Ureter (tissue), 1 donor: ENCODE data around the gene SIK3. TPM values are rescaled to one million over a fixed set of nuclear protein-coding genes. Genes with fewer than 3 reads are reported as not detected.
"Not testable (repeated sequence)": the region's sequence is repeated elsewhere in the genome, so short reads cannot be mapped to it uniquely, and the experiment has no call there.

ENCODE experiments used
- DNase-seq: peaks from one replicate; pipeline ENCODE4 v3.0.0-alpha.2; 2020; ENCODE audit warnings: low spot score
- total RNA-seq: library from RNA; stranded (reverse); gene quantifications from one replicate; pipeline ENCODE4 v1.2.4, GENCODE V29; 2023
- donor health status: DM: yes; HTN: yes; CAD: no.

Gene SIK3
- total RNA-seq, 1 donor from 2014 or later = 56.5 TPM

DNA sequence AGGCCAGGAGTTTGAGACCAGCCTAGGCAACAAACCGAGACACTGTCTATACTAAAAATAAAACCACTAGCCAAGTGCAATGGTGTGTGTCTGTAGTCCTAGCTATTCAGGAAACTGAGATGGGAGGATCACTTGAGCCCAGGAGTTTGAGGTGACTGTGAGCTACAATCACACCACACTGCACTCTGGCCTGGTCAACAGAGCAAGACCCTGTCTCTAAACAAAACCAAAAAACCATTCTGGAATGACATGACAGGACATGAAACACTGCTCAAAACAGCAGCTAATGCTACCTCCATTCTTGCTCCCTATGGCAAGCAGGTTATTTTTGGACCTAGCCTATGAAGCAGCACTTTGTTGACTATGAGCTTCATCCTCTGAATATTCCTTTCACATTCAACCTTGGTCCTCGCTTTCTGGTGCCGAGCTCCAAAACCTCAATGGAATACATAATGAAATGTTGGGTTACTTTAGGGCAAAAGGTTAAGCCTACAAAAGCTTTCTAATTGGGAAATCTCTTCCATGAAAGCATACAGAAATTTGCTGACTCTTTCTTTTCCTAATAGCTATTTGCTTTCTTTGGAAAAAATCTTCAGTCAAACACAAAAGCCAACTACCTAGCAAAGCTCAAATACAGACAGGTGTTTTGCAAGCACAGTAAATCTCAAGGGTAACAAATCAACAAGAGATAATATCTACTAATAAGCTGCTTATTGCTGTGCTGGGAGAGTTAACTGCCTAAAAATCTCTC lies 21.1 kb downstream of the SIK3 start:
- DNase-seq = no peak

DNA sequence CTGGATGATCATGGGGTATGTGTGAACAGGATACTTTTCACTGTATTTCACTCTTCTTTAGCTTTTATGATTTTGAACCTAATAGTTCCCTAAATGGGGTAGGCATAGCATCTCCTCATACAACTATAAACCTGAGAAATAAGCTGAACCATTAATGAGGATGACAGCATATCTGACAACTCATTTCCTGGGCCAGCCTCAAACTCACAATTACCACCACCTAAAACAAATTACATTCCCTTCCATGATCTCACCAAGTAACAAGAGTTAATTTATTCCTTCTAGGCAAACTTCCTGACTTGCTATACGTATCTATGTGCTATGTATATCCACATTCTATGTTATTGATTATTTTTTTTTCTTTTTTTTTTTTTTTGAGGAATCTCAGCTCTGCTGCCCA lies 23.0 kb downstream of the SIK3 start:
- DNase-seq = no peak

DNA sequence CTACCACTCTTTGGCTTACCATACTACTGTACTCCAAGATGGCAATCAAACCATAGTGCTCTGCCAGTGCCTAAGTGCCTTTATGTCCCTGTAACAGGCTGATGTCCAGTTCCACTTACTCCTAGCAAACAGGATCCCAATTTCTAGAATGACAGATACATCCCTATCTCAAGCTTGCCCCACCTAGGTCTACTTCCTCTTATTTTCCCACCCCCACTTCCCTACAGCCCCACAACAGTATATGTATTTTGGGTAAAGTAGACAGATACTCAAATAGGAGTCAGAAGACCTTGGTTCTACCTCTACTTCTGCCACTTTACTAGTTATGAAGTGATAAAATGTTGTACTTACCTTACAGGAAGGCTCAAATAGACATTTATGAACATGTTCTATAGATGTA lies 24.1 kb downstream of the SIK3 start:
- DNase-seq = no peak

DNA sequence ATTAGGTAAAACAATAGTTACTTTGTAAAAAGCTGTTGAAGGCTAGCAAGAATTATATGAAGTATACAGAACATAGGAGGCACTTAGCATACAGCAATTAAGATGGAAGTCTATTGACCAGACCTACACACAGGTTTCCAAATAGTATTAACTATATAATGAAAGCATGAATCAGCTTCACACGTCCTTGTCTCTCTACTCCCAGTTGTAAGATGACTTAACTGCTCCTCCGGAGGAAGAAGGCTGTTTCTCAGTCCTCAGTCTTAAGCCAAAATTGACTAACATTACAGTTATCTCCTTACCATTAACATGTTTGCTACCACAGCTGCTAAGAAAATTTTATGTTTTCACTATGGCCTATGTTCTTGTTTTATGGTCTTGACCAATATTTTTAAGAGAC lies 24.7 kb downstream of the SIK3 start:
- no peak for DNase-seq

DNA sequence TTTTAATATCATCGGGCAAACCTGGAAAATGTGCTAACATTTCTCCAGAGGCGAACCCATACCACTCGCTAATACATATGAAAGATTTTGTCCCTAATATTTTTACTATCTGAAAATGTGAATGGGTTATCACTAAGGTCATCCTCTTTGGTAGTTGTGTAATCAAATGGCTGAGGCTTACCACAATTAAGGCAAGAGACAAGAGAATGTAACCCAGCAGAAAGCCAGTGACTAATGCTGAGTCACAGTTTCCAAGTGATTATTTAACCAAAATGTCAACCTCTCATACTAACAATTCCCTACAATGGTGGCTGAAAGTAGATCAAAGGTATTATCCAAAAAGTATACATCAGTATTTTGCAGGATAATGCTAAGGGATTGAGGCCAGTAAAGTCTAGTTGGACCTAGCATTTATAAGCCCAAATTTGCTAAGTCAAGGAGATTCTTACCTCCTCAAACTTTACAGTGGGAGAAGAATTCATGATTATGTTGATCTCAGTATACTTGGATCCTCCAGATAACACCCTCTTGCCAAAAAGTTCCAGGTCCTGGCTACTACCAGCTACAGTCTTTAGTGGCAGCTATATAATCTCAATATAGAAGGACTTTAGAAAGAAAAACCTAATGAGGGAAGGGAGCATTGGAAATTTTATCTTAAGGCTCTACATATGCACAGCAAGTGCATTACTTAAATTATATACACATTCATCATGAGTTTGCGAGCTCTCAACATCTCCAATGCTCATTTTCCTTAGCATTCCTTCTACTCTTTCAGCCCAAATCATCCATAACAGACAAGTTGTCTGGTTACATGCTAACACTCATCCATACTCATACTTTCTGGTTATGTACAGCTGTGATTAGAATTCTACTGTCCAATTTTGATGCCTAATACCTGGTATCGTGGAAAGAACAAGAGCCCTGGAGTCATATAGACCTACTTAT lies 25.4 kb downstream of the SIK3 start:
- DNase-seq = no peak

DNA sequence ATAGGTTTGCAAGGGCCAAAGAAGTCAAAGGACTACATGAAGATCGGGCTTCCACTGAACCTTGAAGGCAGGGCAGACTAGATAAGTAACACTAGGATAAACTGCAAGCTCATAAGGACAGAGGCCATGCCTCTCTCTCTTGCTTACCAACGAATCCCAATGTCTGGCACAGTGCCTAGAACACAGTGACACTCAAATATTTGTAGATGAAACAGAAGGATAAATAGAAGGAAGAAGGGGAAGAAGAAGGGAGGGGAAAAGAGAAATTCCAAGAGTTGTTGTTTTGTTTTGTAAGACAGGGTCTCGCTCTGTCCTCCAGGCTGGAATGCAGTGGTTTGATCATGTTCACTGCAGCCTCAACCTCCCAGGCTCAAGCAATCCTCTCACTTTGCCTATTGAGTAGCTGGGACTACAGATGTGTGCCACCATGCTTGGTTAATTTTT lies 26.9 kb downstream of the SIK3 start:
- no peak for DNase-seq

DNA sequence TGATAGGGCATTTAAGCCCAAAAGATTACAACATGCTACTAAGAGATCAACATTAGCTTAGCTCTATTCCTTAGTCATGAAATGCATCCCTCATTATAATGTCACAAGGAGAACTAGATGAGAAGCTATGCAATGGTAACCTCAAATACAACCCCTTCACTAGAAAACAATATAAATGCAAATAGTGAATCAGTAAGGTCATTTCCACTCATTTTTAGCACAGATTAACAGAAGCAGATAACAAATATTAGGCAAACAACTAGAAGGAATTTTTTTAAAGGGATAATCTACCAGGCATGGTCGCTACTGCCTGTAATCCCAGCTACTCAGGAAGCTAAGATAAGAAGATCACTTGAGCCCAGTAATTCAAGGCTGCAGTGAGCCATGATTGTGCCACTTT lies 28.2 kb downstream of the SIK3 start:
- DNase-seq = no peak

DNA sequence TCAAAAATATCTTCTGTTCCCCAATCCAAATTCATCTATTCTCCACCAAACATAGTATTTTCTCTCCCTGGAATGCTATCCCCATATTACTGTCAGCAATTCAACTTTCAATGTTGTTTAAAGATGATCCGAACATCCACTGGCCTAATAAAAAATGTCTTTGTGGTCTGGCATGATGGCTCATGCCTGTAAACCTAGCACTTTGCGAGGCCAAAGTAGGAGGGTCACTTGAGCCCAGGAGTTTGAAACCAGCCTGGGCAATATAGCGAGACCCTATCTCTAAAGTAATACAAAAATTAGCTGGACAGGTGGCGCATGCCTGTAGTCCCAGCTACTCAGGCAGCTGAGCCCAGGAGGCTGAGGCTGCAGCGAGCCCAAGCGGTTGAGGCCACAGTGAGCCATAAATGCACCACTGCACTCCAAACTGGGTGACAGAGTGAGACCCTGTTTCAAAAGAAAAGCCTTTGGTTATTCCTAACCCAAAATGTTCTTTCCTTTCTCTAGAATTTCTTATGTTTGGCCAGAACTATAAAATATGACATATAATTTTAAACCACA lies 29.8 kb downstream of the SIK3 start:
- no peak for DNase-seq

DNA sequence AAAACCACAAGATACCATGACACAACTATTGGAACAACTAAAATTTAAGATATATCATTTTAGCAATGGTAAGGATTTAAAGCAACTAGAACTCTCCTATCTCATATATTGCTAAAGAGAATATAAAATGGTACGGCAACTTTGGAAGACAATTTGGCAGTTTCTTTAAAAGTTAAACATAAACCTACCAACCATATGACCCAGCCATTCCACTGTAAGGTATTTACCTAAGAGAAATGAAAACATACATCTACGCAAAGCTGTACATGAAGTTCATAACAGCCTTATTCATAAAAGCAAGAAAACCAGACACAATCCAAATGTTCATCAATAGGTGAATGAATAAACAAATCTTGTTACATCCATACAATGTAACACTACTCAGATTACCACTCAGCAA lies 31.3 kb downstream of the SIK3 start:
- no peak for DNase-seq

DNA sequence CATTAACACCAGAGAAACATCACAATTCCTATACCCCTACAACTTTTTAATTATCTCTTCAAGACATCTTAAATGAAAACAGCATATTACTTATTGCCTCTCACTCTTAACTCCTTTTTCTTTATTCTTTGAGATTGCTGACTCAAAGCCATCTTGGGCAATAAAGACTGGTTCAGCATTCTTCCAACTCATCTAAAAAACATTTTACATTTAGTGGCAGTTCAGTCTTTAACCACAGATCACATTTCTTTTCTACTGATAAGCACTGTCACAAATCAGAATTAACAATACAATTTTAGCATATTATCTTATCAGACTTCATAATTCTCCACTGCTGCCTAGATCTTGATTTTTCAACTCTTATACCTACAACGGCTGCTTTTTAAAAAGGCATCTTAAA lies 34.0 kb downstream of the SIK3 start:
- DNase-seq = no peak

DNA sequence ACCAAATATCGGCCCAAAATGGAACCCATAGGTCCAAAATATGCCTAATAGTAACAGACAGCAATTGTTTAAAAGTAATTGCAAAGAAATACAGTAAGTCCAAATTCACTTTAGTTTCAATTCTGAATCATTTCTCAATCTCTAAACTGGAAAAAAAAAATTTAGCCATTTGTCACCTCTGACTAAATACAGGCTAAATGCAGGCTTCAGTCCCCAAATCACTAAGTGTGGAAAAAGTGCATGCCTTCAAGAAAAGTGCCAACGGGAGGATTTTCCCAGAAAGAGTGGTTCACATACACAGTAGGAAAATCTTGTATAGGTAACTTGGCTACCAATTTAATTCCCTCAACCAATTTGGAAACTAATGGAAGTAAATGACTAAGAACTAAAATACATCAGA lies 35.7 kb downstream of the SIK3 start:
- DNase-seq = no peak

DNA sequence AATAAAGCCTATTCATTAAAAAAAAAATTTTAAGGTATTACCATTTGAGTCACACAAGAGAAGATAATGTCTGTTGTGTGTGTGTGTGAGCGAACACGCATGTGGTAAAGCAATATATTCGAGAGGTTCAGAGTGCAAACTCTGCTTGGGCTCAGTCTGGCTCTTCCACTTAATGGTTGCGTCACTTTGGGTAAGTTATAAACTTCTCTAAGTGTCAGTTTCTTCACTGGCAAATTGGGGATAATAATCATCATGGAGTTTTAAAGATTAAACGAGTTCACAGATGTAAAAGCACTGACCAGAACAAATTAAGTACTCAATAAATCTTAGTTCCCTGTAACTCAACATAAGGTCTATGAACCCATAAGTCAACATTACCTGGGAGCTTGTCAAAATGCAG lies 37.0 kb downstream of the SIK3 start:
- DNase-seq = no peak

DNA sequence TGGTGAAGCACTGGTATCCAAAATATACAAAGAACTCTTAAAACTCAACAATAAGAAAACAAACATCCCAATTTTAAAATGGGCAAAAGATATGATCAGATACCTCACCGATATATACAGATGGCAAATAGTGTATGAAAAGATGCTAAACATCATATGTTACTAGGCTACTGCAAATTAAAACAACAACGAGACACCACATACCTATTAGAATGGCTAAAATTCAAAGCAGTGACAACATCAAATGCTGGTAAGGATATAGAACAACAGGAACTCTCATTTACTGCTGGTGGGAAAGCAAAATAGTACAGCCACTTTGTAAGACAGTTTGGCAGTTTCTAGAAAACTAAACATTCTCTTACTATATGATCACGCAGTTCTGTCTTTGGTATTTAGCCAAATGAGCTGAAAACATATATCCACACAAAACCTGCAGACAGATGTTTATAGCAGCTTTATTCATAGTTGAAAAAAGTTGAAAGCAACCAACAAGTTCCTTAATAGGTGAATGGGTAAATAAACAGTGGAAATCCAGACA lies 38.5 kb downstream of the SIK3 start:
- no peak for DNase-seq

DNA sequence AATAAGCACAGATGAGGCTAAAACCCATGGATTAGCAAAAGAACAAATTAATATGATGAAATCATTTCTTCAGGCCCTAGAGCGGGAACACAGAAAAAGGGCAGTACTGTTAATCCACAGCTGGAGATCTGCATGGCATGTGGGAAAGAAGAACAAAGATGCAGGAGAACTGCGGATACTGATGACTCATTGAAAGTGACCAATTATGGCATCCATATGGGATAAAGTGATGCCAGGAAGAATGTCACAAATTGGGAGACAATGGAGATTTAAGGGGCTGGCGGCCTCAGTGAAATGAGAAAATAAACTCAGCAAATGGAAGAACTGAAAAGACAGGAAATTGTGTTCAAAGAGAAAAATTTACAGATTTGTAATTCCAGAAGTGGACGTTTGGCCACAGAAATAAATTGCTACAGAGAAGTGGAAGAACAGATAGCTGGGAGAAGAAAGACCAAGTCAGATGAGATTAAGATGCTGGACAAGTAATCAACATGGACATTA lies 39.4 kb downstream of the SIK3 start:
- no peak for DNase-seq

DNA sequence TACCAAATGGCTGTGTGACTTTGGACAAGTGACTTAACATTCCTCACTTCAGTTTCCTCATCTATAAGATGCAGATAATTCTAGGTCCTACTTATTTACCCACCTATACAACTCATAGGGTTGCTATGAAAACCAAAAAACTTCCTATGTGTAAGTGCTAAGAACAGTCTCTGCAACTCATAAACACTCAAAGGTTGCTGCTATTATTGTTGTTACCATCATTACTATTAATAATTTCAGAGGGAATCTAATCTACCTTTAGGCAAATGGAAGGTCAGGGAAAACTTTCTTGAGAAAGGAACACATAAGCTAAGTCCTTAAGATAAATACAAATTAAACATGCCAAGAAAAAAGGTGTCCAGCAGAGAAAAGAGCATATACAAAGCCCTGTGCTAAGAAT lies 40.5 kb downstream of the SIK3 start:
- no peak for DNase-seq

DNA sequence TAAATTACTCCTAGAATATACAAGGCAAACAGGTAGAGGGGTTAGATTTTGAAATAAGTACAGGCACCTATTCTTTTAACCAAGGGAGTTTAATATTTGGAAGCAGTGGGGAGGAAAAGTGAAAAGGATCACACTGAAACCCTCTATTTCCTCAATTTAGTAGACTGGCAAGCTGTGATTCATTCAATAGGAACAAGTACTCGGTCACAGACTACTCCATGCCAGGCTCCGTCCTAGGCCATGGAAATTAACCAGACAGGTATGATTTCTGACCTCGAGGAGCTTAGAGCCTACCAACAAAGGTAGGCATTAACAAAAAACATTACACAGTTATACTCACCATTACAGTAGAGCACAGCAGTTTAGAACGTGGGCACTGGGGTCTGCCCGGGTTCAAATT lies 40.9 kb downstream of the SIK3 start:
- DNase-seq = no peak

DNA sequence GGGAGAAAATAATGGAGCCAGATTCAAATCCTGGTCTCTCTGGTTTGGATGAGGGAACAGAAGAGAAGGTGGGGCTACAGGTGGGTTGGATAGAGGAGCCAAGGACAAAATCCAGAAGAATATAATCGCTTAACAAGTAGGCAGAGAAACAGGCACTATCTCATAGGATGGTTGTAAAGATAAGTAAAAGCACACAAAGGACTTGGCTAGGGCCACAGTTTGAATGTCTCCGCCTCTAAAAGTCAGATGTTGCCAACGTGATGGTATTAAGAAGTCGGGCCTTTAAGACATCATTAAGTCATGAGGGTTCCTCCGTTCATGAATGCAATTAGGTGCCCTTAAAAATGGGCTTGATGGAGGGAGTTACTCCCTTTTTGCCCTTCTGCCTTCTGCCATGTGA lies 42.8 kb downstream of the SIK3 start:
- DNase-seq = no peak

DNA sequence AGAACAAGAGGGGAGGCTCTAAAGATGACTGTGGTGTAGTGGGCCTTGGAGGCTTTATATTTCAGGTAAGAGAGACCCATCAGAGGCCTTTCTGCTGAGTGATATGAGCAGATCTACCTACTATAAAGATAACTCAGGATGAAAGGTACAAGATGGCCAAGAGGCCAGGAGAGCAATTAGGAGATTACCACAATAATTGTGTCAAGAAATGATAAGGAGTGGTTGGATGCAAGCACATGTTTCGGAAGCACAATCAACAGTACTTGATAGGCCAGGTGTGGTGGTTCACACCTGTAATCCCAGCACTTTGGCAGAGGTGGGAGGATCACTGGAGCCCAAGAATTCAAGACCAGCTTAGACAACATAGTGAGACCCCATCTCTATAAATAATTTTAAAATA lies 43.8 kb downstream of the SIK3 start:
- DNase-seq = no peak

DNA sequence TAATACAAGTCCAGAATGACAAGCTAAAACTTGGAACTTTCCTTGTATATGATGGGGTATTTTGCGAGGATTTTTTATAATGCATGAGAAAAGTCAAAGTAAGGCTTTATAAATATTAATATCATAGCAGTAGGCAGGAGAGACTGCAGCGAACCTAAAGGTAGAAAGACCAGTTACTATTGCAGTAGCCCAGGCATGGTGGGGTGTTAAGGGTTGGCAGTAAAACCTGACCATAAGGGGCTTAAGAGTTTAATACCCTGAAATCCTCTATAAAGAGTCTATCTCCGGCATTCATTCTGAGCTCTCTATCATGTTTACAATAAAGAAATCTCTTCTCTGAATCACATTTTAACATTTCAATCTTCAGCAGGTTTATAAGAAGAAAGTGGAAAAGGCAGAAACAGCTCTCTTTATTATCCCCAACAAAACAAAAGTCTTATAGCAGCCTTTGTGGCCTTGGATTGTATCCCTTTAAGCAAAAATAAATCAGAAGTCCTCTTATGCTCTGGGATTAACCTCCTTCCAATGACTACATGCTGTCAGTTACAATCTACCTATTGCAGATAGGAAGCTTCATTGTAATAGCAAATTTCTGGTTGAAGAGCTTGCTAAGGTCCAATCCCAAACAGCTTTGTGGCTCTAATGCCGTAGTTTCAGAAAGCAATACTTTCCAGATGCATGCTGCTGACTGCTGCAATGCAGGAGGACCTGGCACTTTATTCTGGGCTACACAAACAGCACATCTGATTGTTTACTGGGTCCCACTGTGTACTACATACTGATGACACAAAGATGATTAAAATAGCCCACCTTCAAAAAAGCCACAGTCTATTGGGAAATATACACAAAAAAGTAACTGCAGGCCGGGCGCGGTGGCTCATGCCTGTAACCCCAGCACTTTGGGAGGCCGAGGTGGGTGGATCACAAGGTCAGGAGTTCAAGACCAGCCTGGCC lies 45.8 kb downstream of the SIK3 start:
- DNase-seq = no peak

DNA sequence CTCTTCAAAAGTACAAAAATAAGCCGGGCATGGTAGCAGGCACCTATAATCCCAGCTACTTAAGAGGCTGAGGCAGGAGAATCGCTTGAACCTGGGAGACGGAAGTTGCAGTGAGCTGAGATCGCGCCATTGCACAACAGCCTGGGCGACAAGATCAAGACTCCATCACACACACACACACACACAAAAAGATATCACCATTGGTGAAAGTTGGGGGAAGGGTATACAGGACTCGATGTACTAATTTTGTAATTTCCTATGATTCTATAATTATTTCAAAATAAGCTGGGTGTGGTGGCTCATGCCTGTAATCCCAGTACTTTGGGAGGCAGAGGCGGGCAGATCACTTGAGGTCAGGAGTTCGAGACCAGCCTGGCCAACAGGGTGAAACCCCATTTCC lies 48.1 kb downstream of the SIK3 start:
- DNase-seq = not testable (repeated sequence)

DNA sequence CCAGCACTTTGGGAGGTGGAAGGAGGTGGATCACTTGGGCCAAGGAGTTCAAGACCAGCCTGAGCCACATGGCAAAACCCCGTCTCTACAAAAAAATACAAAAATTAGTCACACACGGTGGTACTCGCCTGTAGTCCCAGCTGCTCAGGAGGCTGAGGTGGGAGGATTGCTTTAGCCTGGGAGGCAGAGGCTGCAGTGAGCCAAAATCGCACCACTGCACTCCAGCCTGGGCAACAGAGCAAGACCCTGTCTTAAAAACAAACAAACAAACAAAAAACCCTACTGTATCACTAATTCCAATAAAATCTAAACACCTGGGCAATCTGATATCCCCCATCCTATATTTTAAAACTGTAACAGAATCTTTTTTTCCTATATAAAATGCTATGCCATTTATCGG lies 51.6 kb downstream of the SIK3 start:
- DNase-seq = not testable (repeated sequence)
